GM13976 (cell line): ENCODE results near the gene DEFB118.

Experiments used
- DNase-seq: peaks from one replicate; pipeline ENCODE4 v3.0.0; 2012; ENCODE audit warnings: low spot score
- in situ Hi-C: fragments of 300-500 bp; cut with MboI; formaldehyde crosslinking; loops from one replicate; pipeline ENCODE4 v1.12.0; 2022; ENCODE audit warnings: low sequenced_read_pairs, mixed read lengths, inconsistent platforms; ENCODE audit not compliant: unreplicated experiment
- TF ChIP-seq, protein P1 (sequence below): IDR thresholded peaks from 2 replicates; pipeline ENCODE4 v1.5.1; 2012; ENCODE audit warnings: borderline replicate concordance, mild to moderate bottlenecking; ENCODE audit not compliant: insufficient read depth; ENCODE audit errors: extremely low read depth, missing control alignments, control extremely low read depth

The DEFB118 gene

DNA sequence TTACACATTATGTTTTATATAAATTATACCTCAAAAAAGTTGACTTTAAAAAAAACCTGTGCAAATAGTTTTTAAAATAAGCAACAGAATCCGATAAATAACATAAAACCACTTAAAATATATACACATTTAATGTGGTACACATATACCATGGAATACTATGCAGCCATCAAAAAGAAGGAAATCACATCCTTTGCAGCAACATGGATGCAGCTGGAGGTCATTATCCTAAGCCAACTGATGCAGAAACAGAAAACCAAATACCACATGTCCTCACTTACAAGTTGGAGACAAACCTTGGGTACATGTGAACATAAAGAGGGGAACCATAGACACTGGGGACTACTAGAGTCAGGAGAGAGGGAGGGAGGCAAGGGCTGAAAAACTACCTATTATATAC is 41.6 kb downstream of the DEFB118 start:
- no peak for DNase-seq
- in situ Hi-C loops: no loop called here
- TF ChIP-seq, protein P1, sequence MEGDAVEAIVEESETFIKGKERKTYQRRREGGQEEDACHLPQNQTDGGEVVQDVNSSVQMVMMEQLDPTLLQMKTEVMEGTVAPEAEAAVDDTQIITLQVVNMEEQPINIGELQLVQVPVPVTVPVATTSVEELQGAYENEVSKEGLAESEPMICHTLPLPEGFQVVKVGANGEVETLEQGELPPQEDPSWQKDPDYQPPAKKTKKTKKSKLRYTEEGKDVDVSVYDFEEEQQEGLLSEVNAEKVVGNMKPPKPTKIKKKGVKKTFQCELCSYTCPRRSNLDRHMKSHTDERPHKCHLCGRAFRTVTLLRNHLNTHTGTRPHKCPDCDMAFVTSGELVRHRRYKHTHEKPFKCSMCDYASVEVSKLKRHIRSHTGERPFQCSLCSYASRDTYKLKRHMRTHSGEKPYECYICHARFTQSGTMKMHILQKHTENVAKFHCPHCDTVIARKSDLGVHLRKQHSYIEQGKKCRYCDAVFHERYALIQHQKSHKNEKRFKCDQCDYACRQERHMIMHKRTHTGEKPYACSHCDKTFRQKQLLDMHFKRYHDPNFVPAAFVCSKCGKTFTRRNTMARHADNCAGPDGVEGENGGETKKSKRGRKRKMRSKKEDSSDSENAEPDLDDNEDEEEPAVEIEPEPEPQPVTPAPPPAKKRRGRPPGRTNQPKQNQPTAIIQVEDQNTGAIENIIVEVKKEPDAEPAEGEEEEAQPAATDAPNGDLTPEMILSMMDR: no peak

GRCh38 chr20:31414381-31414780 is 46.0 kb downstream of the DEFB118 start:
- TF ChIP-seq, protein P1: no peak
- in situ Hi-C loops: no loop called here
- DNase-seq: no peak

DNA sequence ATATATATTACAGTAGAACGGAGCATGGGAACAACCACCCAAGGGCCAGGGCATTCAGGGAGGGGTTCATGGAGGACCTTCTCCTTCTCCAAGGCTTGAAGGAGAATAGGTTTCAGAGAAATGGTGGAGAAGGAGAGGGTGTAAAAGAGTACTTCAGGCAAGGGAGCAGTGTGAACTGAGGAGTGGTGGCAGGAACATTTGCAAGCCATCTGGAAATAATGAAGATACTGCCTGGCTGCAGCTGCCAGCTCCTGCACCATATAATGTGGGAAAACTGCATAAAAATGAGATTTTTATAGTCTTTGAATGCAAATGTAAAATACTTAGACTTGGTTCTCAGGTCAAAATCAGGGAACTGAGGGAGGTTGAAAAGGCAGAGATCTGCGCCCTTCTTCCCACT is 47.3 kb downstream of the DEFB118 start:
- no peak for DNase-seq
- in situ Hi-C loops: no loop called here
- TF ChIP-seq, protein P1: no peak

- DNase-seq: no peak
- in situ Hi-C loops: no loop called here
- TF ChIP-seq, protein P1: no peak
These were observed 49.9 kb downstream of the DEFB118 start for GRCh38 chr20:31418307-31418706.
